Measurements from ENCODE around the gene NCK1.

NCK1 gene

GRCh38 chr3:136920904-136921611 lies 59.0 kb downstream of the NCK1 start:
- no peak overlapping the region for H3K4me3 ChIP-seq (ENCODE audit: low read depth, low read length)
- DNase-seq (ENCODE audit: low read depth): no peak
- no peak for TF ChIP-seq CTCF (IDR thresholded peaks at IDR 0.05; ENCODE audit: low read depth, low read length, missing control alignments)
- in situ Hi-C loops (cut with HindIII; ENCODE audit: low sequenced_read_pairs): no loop called here

DNA sequence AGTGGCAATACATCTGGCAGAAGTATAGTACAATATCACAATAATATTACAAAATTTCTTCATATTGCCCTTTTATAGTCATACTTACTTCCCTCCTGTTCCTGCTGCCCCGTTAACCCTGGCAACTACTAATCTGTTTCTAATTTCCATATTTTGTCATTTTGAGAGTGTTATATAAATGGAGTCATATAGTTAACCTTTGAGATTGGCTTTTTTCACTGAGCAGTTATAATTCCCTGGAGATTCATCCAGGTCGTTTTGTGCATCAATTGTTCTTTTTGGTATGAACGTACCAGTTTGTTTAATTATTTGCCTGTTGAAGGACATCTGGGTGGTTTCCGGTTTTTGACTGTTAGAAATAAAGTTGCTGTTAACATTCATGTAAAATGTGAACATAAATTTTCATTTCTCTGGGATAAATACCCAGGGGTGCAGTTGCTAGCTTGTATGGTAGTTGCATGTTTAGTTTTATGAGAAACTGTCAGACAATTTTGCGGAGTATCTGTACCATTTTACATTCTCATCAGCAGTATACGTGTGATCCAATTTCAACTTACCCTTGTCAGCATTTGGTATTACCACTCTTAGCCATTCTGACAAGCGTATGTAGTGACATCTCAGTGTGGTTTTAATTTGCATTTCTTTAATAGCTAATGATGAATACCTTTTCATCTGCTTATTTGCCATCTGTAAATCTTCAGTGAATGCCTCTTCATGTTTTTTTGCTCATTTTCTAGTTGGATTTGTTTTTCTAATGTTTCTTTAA lies 63.6 kb downstream of the NCK1 start:
- in situ Hi-C loops (cut with HindIII; ENCODE audit: low sequenced_read_pairs): no loop called here
- no peak overlapping the region for H3K4me3 ChIP-seq (ENCODE audit: low read depth, low read length)
- DNase-seq (ENCODE audit: low read depth): no peak
- TF ChIP-seq CTCF (IDR thresholded peaks at IDR 0.05; ENCODE audit: low read depth, low read length, missing control alignments): no peak

GRCh38 chr3:136928240-136928639 lies 66.2 kb downstream of the NCK1 start:
- DNase-seq (ENCODE audit: low read depth): no peak
- in situ Hi-C loops (cut with HindIII; ENCODE audit: low sequenced_read_pairs): no loop called here
- H3K4me3 ChIP-seq (ENCODE audit: low read depth, low read length): no peak overlapping the region

GRCh38 chr3:136929977-136930670 lies 68.1 kb downstream of the NCK1 start:
- in situ Hi-C loops (cut with HindIII; ENCODE audit: low sequenced_read_pairs): no loop called here

More at GRCh38 chr3:136928240-136928639, 66.2 kb downstream of the NCK1 start:
- TF ChIP-seq CTCF (IDR thresholded peaks at IDR 0.05; ENCODE audit: low read depth, low read length, missing control alignments): no peak

DNA sequence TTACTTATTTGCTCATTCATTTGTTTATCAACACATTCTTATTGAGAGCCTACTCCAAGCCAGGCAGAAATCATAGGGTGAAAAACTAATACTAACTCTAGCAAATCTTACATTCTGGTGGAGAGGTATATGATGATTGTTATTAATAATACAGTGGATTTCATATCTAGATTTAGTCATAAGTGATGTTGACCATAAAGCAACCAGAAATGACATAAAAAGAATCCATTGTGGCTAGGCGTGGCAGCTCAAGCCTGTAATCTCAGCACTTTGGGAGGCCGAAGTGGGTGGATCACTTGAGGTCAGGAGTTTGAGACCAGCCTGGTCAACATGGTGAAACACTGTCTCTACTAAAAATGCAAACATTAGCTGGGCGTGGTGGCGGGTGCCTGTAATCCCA lies 69.6 kb downstream of the NCK1 start:
- no peak for DNase-seq (ENCODE audit: low read depth)

More at GRCh38 chr3:136929977-136930670, 68.1 kb downstream of the NCK1 start:
- H3K4me3 ChIP-seq (ENCODE audit: low read depth, low read length): no peak overlapping the region
- TF ChIP-seq CTCF (IDR thresholded peaks at IDR 0.05; ENCODE audit: low read depth, low read length, missing control alignments): no peak
- no peak for DNase-seq (ENCODE audit: low read depth)

More for the DNA sequence above, 69.6 kb downstream of the NCK1 start:
- TF ChIP-seq CTCF (IDR thresholded peaks at IDR 0.05; ENCODE audit: low read depth, low read length, missing control alignments): no peak
- in situ Hi-C loops (cut with HindIII; ENCODE audit: low sequenced_read_pairs): no loop called here
- H3K4me3 ChIP-seq (ENCODE audit: low read depth, low read length): no peak overlapping the region
